ENCODE results near the gene RANBP10.

- TF ChIP-seq, protein P1, sequence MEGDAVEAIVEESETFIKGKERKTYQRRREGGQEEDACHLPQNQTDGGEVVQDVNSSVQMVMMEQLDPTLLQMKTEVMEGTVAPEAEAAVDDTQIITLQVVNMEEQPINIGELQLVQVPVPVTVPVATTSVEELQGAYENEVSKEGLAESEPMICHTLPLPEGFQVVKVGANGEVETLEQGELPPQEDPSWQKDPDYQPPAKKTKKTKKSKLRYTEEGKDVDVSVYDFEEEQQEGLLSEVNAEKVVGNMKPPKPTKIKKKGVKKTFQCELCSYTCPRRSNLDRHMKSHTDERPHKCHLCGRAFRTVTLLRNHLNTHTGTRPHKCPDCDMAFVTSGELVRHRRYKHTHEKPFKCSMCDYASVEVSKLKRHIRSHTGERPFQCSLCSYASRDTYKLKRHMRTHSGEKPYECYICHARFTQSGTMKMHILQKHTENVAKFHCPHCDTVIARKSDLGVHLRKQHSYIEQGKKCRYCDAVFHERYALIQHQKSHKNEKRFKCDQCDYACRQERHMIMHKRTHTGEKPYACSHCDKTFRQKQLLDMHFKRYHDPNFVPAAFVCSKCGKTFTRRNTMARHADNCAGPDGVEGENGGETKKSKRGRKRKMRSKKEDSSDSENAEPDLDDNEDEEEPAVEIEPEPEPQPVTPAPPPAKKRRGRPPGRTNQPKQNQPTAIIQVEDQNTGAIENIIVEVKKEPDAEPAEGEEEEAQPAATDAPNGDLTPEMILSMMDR (IDR thresholded peaks at IDR 0.05): no peak
- TF ChIP-seq POLR2A (IDR thresholded peaks at IDR 0.05): no peak
- TF ChIP-seq EP300 (IDR thresholded peaks at IDR 0.05): no peak
Observed at GRCh38 chr16:67783353-67783725, 23.0 kb downstream of the RANBP10 start.
